T-helper 17 cell (primary cell): ENCODE measurements around the gene SCMH1. TPM values are rescaled to one million over a fixed set of nuclear protein-coding genes. Genes with fewer than 3 reads are reported as not detected.
"Not testable (repeated sequence)": the region's sequence is repeated elsewhere in the genome, so short reads cannot be mapped to it uniquely, and the experiment has no call there.

Experiments
- ATAC-seq: fragments of 150-1000 bp; cut with Tn5 transposase; 2 replicates; pipeline ENCODE4 v1.10.0; 2021; ENCODE audit warnings: mild to moderate bottlenecking, moderate library complexity
- DNase-seq, 3 donors: peaks; one replicate each; pipeline versions ENCODE4 v3.0.0 to v3.0.0-alpha.2; 2020 to 2021
- H3K9me3 ChIP-seq: one replicate; pipeline ENCODE4 v1.7.0; 2013; ENCODE audit warnings: low read length, mild to moderate bottlenecking; ENCODE audit not compliant: control insufficient read depth, poor library complexity, severe bottlenecking
- H3K27ac Mint-ChIP-seq: one replicate; pipeline ENCODE4 v1.8.0; 2022; ENCODE audit warnings: mild to moderate bottlenecking, moderate library complexity, mixed read lengths
- H3K27me3 Mint-ChIP-seq: one replicate; pipeline ENCODE4 v1.8.0; 2022; ENCODE audit warnings: mixed read lengths
- H3K36me3 Mint-ChIP-seq: one replicate; pipeline ENCODE4 v1.8.0; 2022; ENCODE audit warnings: low read depth, mixed read lengths
- H3K4me1 Mint-ChIP-seq: one replicate; pipeline ENCODE4 v1.8.0; 2022; ENCODE audit warnings: mild to moderate bottlenecking, mixed read lengths
- H3K4me3 Mint-ChIP-seq: one replicate; pipeline ENCODE4 v1.8.0; 2022; ENCODE audit warnings: mild to moderate bottlenecking, moderate library complexity, mixed read lengths
- total RNA-seq, 4 donors: library from RNA in 2 of 4; stranded (reverse) in 2 of 4; gene quantifications; one replicate each; pipeline ENCODE4 v1.2.3 and lab custom pipeline; 2022 to 2026

Gene SCMH1
- total RNA-seq, 2 donors from 2014 or later, result 18.6 to 19.4 TPM

- Mint-ChIP-seq H3K36me3 (no peaks in the 10 kb centered on the region), H3K27ac (peak overlapping the region; percentile 93), H3K4me1 (peaks cover 18% of the 10 kb centered on the region), H3K27me3 (no peaks in the 10 kb centered on the region), H3K4me3 (peak overlapping the region; percentile 92)
- DNase-seq (peak; percentile 6 to 20 (median 17)), ATAC-seq (peak; percentile 44)
- no peaks in the 10 kb centered on the region for H3K9me3 ChIP-seq
Observed at GRCh38 chr1:41241354-41241748, 755 bp downstream of the SCMH1 start.

- H3K9me3 ChIP-seq, result no peaks in the 10 kb centered on the region
- Mint-ChIP-seq H3K4me1 (peaks cover 21% of the 10 kb centered on the region), H3K27me3 (no peaks in the 10 kb centered on the region), H3K36me3 (no peaks in the 10 kb centered on the region), H3K27ac (peak overlapping the region; percentile 93), H3K4me3 (peak overlapping the region; percentile 92)
- ATAC-seq, result no peak
- no peak for DNase-seq
Observed at GRCh38 chr1:41240781-41241353, 1.2 kb downstream of the SCMH1 start.

- H3K27me3 Mint-ChIP-seq, result no peaks in the 10 kb centered on the region
- peak overlapping the region; percentile 93 for H3K27ac Mint-ChIP-seq
- no peaks in the 10 kb centered on the region for H3K9me3 ChIP-seq
- ATAC-seq (peak; percentile 40), DNase-seq (no peak)
- H3K4me3 Mint-ChIP-seq, result peak overlapping the region; percentile 9
- no peaks in the 10 kb centered on the region for H3K36me3 Mint-ChIP-seq
- peaks cover 19% of the 10 kb centered on the region for H3K4me1 Mint-ChIP-seq
Observed at GRCh38 chr1:41239988-41240610, 2.0 kb downstream of the SCMH1 start.

GRCh38 chr1:41238311-41238988 lies 3.7 kb downstream of the SCMH1 start:
- Mint-ChIP-seq H3K36me3 (no peaks in the 10 kb centered on the region), H3K27me3 (no peaks in the 10 kb centered on the region), H3K27ac (no peak overlapping the region), H3K4me3 (no peak overlapping the region), H3K4me1 (peaks cover 19% of the 10 kb centered on the region)
- no peak for DNase-seq
- ATAC-seq, result no peak
- H3K9me3 ChIP-seq, result no peaks in the 10 kb centered on the region

- DNase-seq (no peak), ATAC-seq (no peak)
- no peaks in the 10 kb centered on the region for H3K9me3 ChIP-seq
- Mint-ChIP-seq H3K4me3 (no peak overlapping the region), H3K27me3 (no peaks in the 10 kb centered on the region), H3K36me3 (no peaks in the 10 kb centered on the region), H3K27ac (no peak overlapping the region), H3K4me1 (peaks cover 15% of the 10 kb centered on the region)
Observed at GRCh38 chr1:41236781-41237180, 5.3 kb downstream of the SCMH1 start.

GRCh38 chr1:41235893-41236292 lies 6.2 kb downstream of the SCMH1 start:
- Mint-ChIP-seq H3K4me3 (no peak overlapping the region), H3K27ac (peak overlapping the region; percentile 19), H3K36me3 (no peaks in the 10 kb centered on the region), H3K27me3 (no peaks in the 10 kb centered on the region), H3K4me1 (peaks cover 13% of the 10 kb centered on the region)
- no peak for DNase-seq
- no peaks in the 10 kb centered on the region for H3K9me3 ChIP-seq
- no peak for ATAC-seq

GRCh38 chr1:41233708-41234107 lies 8.4 kb downstream of the SCMH1 start:
- DNase-seq (no peak), ATAC-seq (no peak)
- Mint-ChIP-seq H3K27ac (no peak overlapping the region), H3K36me3 (no peaks in the 10 kb centered on the region), H3K4me3 (no peak overlapping the region), H3K4me1 (peaks cover 16% of the 10 kb centered on the region), H3K27me3 (no peaks in the 10 kb centered on the region)
- no peaks in the 10 kb centered on the region for H3K9me3 ChIP-seq

GRCh38 chr1:41232305-41232704 lies 9.8 kb downstream of the SCMH1 start:
- H3K4me3 Mint-ChIP-seq, result no peak overlapping the region
- no peak for DNase-seq
- H3K9me3 ChIP-seq, result no peaks in the 10 kb centered on the region
- no peaks in the 10 kb centered on the region for H3K27me3 Mint-ChIP-seq
- no peak overlapping the region for H3K27ac Mint-ChIP-seq
- H3K36me3 Mint-ChIP-seq, result no peaks in the 10 kb centered on the region
- no peak for ATAC-seq
- H3K4me1 Mint-ChIP-seq, result peaks cover 22% of the 10 kb centered on the region

GRCh38 chr1:41230656-41231055 lies 11.4 kb downstream of the SCMH1 start:
- no peaks in the 10 kb centered on the region for H3K9me3 ChIP-seq
- Mint-ChIP-seq H3K27ac (no peak overlapping the region), H3K4me1 (peaks cover 21% of the 10 kb centered on the region), H3K36me3 (no peaks in the 10 kb centered on the region), H3K27me3 (no peaks in the 10 kb centered on the region), H3K4me3 (no peak overlapping the region)
- ATAC-seq (no peak), DNase-seq (no peak)

- not testable (repeated sequence) for H3K27ac Mint-ChIP-seq, H3K27me3 Mint-ChIP-seq, H3K36me3 Mint-ChIP-seq
Observed at GRCh38 chr1:41229219-41229618, 12.9 kb downstream of the SCMH1 start.

GRCh38 chr1:41226815-41227434 lies 15.2 kb downstream of the SCMH1 start:
- Mint-ChIP-seq H3K36me3 (peaks cover 3% of the 10 kb centered on the region), H3K27me3 (no peaks in the 10 kb centered on the region), H3K4me3 (no peak overlapping the region), H3K27ac (no peak overlapping the region), H3K4me1 (peaks cover 28% of the 10 kb centered on the region)
- no peak for ATAC-seq
- no peaks in the 10 kb centered on the region for H3K9me3 ChIP-seq
- no peak for DNase-seq

More at GRCh38 chr1:41229219-41229618, 12.9 kb downstream of the SCMH1 start:
- peaks cover 25% of the 10 kb centered on the region for H3K4me1 Mint-ChIP-seq
- not testable (repeated sequence) for H3K9me3 ChIP-seq, H3K4me3 Mint-ChIP-seq, ATAC-seq, DNase-seq

- peaks cover 3% of the 10 kb centered on the region for H3K36me3 Mint-ChIP-seq
- H3K4me1 Mint-ChIP-seq, result peaks cover 29% of the 10 kb centered on the region
- ATAC-seq, result no peak
- no peaks in the 10 kb centered on the region for H3K9me3 ChIP-seq
- H3K4me3 Mint-ChIP-seq, result no peak overlapping the region
- DNase-seq, result no peak
- H3K27ac Mint-ChIP-seq, result no peak overlapping the region
- no peaks in the 10 kb centered on the region for H3K27me3 Mint-ChIP-seq
Observed at GRCh38 chr1:41225495-41225894, 16.6 kb downstream of the SCMH1 start.

- no peak for DNase-seq
- Mint-ChIP-seq H3K4me1 (peaks cover 17% of the 10 kb centered on the region), H3K27ac (no peak overlapping the region), H3K36me3 (peaks cover 6% of the 10 kb centered on the region), H3K4me3 (no peak overlapping the region), H3K27me3 (no peaks in the 10 kb centered on the region)
- no peaks in the 10 kb centered on the region for H3K9me3 ChIP-seq
- no peak for ATAC-seq
Observed at GRCh38 chr1:41222496-41222895, 19.6 kb downstream of the SCMH1 start.
